ENCODE measurements around the gene CPNE6.

CPNE6 gene

DNA sequence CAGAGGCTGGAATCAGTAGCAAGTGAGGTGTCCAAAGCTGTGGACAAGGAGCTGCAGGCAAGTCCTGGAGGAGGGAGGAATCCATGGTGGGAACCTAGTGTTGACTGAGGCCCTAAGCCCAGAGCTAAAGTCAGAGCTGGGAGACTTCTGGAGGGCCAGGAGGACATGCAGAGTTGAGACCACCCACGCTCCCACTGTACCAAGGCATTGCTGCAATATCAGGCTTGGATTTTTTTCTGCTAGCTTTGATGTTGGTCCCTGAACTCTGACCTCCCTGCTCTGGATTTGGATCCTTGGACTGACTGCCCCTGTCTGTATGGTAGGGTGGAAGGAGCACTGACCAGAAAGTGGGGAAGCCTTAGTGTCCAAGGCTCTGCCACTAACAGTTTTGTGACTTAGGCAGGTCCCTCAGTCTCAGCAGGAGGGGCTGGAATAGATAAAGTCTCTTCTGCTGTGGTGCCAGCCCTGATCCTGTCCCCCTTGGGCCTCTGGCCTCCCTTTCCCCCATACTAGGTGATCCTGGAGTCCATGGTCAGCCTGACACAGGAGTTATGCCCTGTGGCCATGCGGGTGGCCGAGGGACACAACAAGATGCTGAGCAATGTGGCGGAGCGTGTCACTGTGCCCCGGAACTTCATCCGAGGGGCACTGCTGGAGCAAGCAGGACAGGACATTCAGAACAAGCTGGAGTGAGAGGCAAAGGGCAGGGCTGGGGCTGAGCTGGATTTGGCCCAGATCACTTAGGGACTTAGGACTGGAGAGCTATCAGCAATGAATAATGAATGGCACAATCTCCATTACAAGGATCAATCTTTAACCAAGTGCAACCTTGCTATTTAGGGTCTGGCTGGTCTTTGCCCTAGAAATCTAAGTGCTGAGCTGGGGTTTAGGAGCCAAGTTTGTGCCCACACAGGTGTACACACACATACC is 10.1 kb upstream of the CPNE6 start:
- Histone ChIP-seq H3K4me2 (no peak overlapping the region), H3K9me3 (no peaks in the 10 kb centered on the region), H3K4me3 (no peak overlapping the region), H3K4me1 (peaks cover 10% of the 10 kb centered on the region), H4K20me1 (no peaks in the 10 kb centered on the region), H3K36me3 (no peaks in the 10 kb centered on the region), H3K27me3 (no peaks in the 10 kb centered on the region), H3K27ac (no peak overlapping the region), H3K9ac (no peak overlapping the region)
- TF ChIP-seq Cebpa-rat (IDR thresholded peaks at IDR 0.05) = no peak

DNA sequence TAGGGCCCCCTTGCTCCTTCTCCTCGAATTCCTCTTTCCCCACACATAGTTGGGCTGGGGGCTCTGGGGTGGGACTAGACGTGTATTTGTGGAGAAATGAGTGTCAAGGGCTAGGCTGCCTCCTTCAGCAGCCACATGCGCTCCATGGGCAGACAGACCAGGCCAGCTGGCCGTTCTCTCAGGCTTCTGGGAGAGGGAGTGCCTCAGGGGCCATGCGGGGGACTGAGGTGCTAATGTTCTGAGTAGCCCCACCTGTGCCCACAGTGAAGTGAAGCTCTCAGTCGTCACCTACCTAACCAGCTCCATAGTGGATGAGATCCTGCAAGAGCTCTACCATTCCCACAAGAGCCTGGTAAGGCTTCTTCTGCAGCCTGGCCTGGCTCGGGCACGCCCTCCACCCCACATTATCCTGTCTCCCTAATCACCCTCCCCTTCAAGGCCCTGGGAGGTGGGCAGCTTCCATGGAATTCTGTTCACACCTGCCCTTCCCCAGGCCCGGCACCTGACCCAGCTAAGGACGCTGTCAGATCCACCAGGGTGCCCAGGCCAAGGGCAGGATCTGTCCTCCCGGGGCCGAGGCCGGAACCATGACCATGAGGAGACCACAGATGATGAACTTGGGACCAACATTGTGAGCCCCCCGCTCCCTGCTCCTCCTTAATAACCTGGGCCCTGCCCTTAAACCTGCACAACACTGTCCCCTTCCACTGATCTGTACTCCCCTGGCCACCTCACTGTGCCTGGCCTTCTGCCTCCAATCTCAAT is 9.0 kb upstream of the CPNE6 start:
- no peaks in the 10 kb centered on the region for H4K20me1 ChIP-seq
- no peaks in the 10 kb centered on the region for H3K4me1 ChIP-seq
- H3K4me3 ChIP-seq = no peak overlapping the region
- no peak overlapping the region for H3K27ac ChIP-seq
- H3K4me2 ChIP-seq = no peak overlapping the region
- H3K9me3 ChIP-seq = no peaks in the 10 kb centered on the region
- H3K36me3 ChIP-seq = no peaks in the 10 kb centered on the region
- no peak for TF ChIP-seq Cebpa-rat (IDR thresholded peaks at IDR 0.05)
- H3K9ac ChIP-seq = no peak overlapping the region
- H3K27me3 ChIP-seq = no peaks in the 10 kb centered on the region

DNA sequence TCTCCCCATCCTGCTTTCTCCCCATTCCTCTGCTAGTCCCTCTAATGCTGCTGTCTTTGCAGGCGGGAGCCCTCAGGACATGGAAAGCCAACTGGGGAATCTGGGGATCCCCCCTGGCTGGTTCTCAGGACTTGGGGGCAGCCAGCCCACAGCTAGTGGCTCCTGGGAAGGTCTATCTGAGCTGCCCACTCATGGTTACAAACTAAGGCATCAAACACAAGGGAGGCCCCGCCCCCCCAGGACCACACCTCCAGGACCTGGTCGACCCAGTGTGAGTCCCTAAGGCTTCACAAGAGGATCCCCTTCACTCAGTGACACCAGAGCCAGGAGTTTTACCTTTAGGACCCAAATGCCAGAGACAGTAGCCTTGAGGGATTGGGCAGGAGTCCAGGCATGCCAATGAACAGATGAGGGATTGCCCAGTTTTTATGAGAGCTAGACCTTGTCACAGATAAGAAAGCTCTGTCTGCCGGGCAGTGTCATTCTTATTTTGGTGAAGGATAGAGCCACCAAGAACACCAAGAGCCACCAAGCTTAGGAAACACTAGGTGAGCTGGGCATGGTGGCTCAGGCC is 8.0 kb upstream of the CPNE6 start:
- no peaks in the 10 kb centered on the region for H3K27me3 ChIP-seq
- no peak overlapping the region for H3K27ac ChIP-seq
- TF ChIP-seq Cebpa-rat (IDR thresholded peaks at IDR 0.05) = no peak
- no peak overlapping the region for H3K4me3 ChIP-seq
- no peak overlapping the region for H3K9ac ChIP-seq
- H4K20me1 ChIP-seq = no peaks in the 10 kb centered on the region
- peaks cover 8% of the 10 kb centered on the region for H3K4me1 ChIP-seq
- no peaks in the 10 kb centered on the region for H3K36me3 ChIP-seq
- H3K9me3 ChIP-seq = no peaks in the 10 kb centered on the region
- no peak overlapping the region for H3K4me2 ChIP-seq

DNA sequence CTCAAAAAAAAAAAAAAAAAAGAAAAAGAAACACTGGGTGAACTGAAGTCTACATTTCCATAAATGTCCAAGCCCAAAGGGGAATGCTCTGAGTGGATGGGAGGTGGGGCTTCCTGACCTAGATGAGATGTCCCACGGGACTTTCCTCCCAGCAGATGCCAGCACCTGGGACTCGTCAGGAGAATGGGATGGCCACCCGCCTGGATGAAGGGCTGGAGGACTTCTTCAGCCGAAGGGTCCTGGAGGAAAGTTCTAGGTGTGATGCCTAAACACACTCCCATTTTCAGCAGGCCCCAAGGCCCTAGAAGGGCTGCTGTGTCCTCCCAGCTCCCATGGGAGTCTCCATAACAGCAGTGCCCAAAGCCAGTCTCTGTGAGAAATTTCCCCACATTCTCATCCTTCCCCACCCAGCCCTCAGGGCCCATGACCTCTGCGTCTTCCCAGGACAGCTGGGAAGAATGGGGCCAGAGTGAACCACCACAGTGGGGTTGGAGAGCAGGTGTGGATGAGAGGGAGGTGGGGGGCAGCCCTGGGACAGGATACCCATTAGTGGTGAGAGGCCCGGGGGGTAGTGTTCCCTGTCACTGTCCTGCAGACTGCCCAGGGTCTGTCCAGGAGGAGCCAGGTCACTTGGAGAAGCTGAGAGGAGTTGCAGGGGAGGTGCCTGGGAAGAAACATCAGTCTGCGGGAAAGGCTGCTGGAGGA is 7.1 kb upstream of the CPNE6 start:
- H4K20me1 ChIP-seq = no peaks in the 10 kb centered on the region
- H3K27me3 ChIP-seq = no peaks in the 10 kb centered on the region
- H3K9me3 ChIP-seq = no peaks in the 10 kb centered on the region
- H3K4me3 ChIP-seq = no peak overlapping the region
- H3K27ac ChIP-seq = no peak overlapping the region
- H3K4me1 ChIP-seq = peaks cover 17% of the 10 kb centered on the region
- no peak for TF ChIP-seq Cebpa-rat (IDR thresholded peaks at IDR 0.05)
- 0 out of 2 replicates have a peak overlapping the region, but pooled peaks have one; percentile 14 for H3K4me2 ChIP-seq
- no peaks in the 10 kb centered on the region for H3K36me3 ChIP-seq
- H3K9ac ChIP-seq = no peak overlapping the region

DNA sequence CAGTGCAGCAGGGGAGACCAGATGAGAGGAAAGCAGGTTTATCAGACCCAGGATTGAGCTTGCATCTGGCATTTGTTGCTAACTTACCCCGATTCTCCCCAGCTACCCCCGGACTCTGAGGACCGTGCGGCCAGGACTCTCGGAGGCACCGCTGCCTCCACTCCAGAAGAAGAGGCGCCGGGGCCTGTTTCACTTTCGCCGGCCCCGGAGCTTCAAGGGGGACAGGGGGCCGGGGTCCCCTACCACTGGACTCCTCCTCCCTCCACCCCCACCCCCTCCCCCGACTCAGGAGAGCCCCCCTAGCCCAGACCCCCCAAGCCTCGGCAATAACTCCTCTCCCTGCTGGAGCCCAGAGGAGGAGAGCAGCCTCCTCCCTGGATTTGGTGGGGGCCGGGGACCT is 6.5 kb upstream of the CPNE6 start:
- H3K4me3 ChIP-seq = no peak overlapping the region
- no peaks in the 10 kb centered on the region for H3K27me3 ChIP-seq
- no peak overlapping the region for H3K4me2 ChIP-seq
- H3K9me3 ChIP-seq = no peaks in the 10 kb centered on the region
- no peak overlapping the region for H3K9ac ChIP-seq
- H4K20me1 ChIP-seq = no peaks in the 10 kb centered on the region
- H3K27ac ChIP-seq = no peak overlapping the region
- no peak for TF ChIP-seq Cebpa-rat (IDR thresholded peaks at IDR 0.05)
- peaks cover 23% of the 10 kb centered on the region for H3K4me1 ChIP-seq
- no peaks in the 10 kb centered on the region for H3K36me3 ChIP-seq

DNA sequence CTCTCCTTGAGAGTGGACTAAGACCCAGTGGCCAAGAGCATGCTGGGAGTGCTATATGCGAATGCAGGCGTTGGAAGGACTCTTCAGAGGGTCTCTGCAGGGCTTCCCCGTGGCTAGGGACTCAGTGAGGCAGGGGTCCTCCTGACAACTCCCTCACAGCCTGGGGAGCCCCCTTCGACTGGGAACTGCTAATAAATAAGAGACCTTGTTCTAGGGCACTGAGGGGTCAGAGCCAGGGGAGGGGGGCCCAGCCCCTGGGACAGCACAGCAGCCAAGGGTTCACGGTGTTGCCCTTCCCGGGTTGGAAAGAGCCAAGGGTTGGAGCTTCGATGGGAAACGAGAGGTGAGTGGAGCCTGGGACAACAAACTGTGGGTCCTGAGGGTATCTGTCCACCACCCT is 6.0 kb upstream of the CPNE6 start:
- no peaks in the 10 kb centered on the region for H4K20me1 ChIP-seq
- no peak overlapping the region for H3K9ac ChIP-seq
- no peak overlapping the region for H3K4me2 ChIP-seq
- H3K36me3 ChIP-seq = no peaks in the 10 kb centered on the region
- no peak overlapping the region for H3K27ac ChIP-seq
- no peak for TF ChIP-seq Cebpa-rat (IDR thresholded peaks at IDR 0.05)
- no peaks in the 10 kb centered on the region for H3K27me3 ChIP-seq
- H3K9me3 ChIP-seq = no peaks in the 10 kb centered on the region
- H3K4me1 ChIP-seq = peaks cover 23% of the 10 kb centered on the region
- no peak overlapping the region for H3K4me3 ChIP-seq

DNA sequence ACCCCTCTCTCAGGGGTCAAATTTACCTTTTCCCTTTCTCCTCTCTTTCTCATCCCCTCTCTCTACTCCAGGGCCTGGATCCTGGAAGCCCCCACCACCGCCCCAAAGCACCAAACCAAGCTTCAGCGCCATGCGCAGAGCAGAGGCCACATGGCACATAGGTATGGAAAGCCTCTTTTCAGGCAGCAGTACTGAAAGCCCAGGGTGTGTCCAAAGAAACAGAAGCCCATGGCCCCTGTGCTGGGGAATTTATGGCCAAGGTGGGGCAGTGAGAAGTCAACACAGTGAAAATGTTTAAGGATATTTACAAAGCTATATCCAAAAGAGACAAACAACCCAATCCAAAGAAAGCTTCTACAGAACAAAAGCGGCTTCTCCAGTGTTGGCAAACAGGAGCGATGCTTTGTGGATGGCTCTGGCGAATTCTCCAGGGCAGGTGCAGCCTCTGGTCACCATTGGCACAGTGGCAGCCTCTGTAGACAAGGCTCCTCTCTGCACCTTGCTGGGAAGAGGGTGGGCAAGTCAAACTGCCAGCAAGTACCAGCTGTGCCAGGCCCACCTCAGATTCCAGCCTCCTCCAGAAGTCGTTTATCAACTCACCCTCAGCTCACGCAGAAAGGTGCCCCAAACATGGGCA is 4.7 kb upstream of the CPNE6 start:
- Histone ChIP-seq H3K27ac (no peak overlapping the region), H3K4me1 (peaks cover 23% of the 10 kb centered on the region), H3K27me3 (no peaks in the 10 kb centered on the region), H3K4me2 (no peak overlapping the region), H4K20me1 (no peaks in the 10 kb centered on the region), H3K9me3 (no peaks in the 10 kb centered on the region), H3K4me3 (no peak overlapping the region), H3K9ac (no peak overlapping the region), H3K36me3 (no peaks in the 10 kb centered on the region)
- TF ChIP-seq Cebpa-rat (IDR thresholded peaks at IDR 0.05) = no peak

DNA sequence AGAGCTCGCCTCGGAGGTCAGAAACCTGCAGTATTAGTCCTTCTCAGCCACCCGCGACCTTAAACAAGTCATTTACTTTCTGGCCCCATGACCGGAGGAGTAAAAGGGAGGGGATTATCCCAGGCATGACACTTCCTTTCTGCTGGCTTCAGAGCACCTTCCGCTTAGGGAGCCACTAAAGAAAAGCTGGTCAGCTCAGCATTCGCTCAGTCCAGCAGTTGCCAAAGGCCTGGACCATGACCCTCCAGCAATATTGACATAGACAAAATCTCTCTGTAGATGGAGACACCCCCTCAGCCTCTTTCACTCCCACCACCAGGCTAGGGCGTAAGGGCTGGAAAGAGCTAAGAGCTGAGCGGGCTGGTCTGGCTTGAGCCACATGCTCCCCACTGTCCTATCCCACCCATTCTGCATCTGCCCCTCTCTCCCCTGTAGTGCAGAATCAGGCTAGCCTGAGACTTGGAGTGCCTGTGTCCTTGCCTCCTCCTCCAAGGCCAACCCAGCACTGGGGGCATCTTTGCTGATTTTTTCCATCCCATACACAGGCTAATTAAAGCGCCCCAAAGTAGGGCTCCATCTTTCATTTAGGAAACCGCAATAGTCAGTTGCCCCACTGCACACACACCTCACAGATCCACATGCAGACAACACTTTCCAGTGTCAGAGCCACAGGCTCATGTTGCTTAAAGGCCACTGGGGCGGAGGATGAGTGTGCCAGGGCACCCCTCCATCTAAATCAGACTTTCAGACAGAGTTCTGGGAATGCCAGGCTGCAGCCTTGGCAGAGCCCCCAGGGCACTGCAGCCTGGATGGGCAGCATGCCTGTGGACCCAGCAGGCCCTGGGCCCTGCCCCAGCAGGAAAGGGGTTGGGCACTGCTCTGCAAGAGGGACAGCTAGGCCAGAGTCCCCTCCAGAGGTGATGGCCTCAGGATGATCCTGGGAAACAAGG is 4.0 kb upstream of the CPNE6 start:
- Histone ChIP-seq H3K27ac (no peak overlapping the region), H3K4me2 (no peak overlapping the region), H3K36me3 (no peaks in the 10 kb centered on the region), H3K9me3 (no peaks in the 10 kb centered on the region), H3K4me3 (no peak overlapping the region), H3K4me1 (peaks cover 25% of the 10 kb centered on the region), H3K27me3 (no peaks in the 10 kb centered on the region), H3K9ac (no peak overlapping the region), H4K20me1 (no peaks in the 10 kb centered on the region)
- no peak for TF ChIP-seq Cebpa-rat (IDR thresholded peaks at IDR 0.05)

All from BLaER1 (cell line).